HCT116 (cell line): ENCODE measurements around the gene GALM. TPM values are rescaled to one million over a fixed set of nuclear protein-coding genes. Genes with fewer than 3 reads are reported as not detected.

ENCODE experiments used
- ATAC-seq: fragments of 200-7000 bp; cut with Tn5 transposase; 2 replicates; pipeline ENCODE4 v1.9.1; 2020; ENCODE audit warnings: mild to moderate bottlenecking, moderate library complexity
- BruUV-seq: library from RNA; stranded (reverse); fragments of 400-500 nt; replicated peaks from 2 replicates; lab custom pipeline; 2021; lab: Mats Ljungman, UMichigan
- CTCF ChIA-PET: fragments of 300-600 bp; sonication (Branson Sonifier 250); formaldehyde crosslinking; loops from one replicate; lab custom pipeline; 2021; ENCODE audit warnings: antibody characterized with exemption; lab: Charles Lee
- POLR2A ChIA-PET: fragments of 300-600, 350-600 bp; sonication (Branson Sonifier 250); formaldehyde crosslinking; loops from one replicate; lab custom pipeline; 2021; ENCODE audit warnings: antibody characterized with exemption; lab: Charles Lee
- RAD21 ChIA-PET, 2 experiments: fragments of 300-600 bp; sonication (Branson Sonifier 250); formaldehyde crosslinking; loops; one replicate each; lab custom pipeline; 2023; ENCODE audit warnings: low total read pairs in 2 of 2; ENCODE audit not compliant: uncharacterized antibody in 2 of 2, unreplicated experiment in 2 of 2, low non-redundant PET in 1 of 2; lab: Charles Lee
- DNase-seq: peaks from one replicate; pipeline ENCODE4 v3.0.0-alpha.2; 2010; ENCODE audit warnings: low read depth, low spot score
- H2AFZ ChIP-seq: fragments of 200-600 bp; shearing (Covaris generic), sonication (generic); 2 replicates; pipeline ENCODE4 v1.6.1; 2017; ENCODE audit warnings: low read depth, mixed run types, mixed read lengths, antibody characterized with exemption, low read length; ENCODE audit not compliant: poor library complexity, severe bottlenecking
- H3K27ac ChIP-seq: 2 replicates; pipeline ENCODE4 v1.5.1; 2012; ENCODE audit warnings: low read depth, low read length
- H3K27me3 ChIP-seq: fragments of 200-600 bp; sonication (generic); 2 replicates; pipeline ENCODE4 v1.6.1; 2016; ENCODE audit warnings: mixed run types, low read length, mixed read lengths; ENCODE audit not compliant: insufficient read depth
- H3K36me3 ChIP-seq, 2 experiments: fragments of 200-500 bp in 1 of 2; fragments of 200-600 bp in 1 of 2; sonication (Bioruptor generic) in 1 of 2; sonication (generic) in 1 of 2; 2 replicates each; pipeline versions ENCODE4 v1.5.1 to v1.6.1; 2014 to 2016; ENCODE audit warnings: low read length in 2 of 2, inconsistent platforms in 1 of 2, mixed read lengths in 1 of 2, mixed run types in 1 of 2; ENCODE audit not compliant: insufficient read depth in 2 of 2, control insufficient read depth in 1 of 2
- H3K4me1 ChIP-seq, 2 experiments: fragments of 200-600 bp in 1 of 2; sonication (generic) in 1 of 2; 2 replicates each; pipeline versions ENCODE4 v1.5.1 to v1.6.1; 2012 to 2017; ENCODE audit warnings: low read length in 2 of 2, inconsistent platforms in 1 of 2, mild to moderate bottlenecking in 1 of 2, mixed read lengths in 1 of 2, mixed run types in 1 of 2, moderate library complexity in 1 of 2; ENCODE audit not compliant: insufficient read depth in 2 of 2, control insufficient read depth in 1 of 2
- H3K4me2 ChIP-seq: fragments of 200-600 bp; sonication (generic); 2 replicates; pipeline ENCODE4 v1.6.1; 2017; ENCODE audit warnings: mixed run types, low read length, mixed read lengths
- H3K4me3 ChIP-seq, 2 experiments: fragments of 200-600 bp in 1 of 2; sonication (generic) in 1 of 2; replicated peaks in 1 of 2; 2 replicates each; pipeline ENCODE4 v1.5.1; 2011 to 2016; ENCODE audit warnings: low read length in 2 of 2, control low read depth in 1 of 2, low read depth in 1 of 2, mild to moderate bottlenecking in 1 of 2, mixed read lengths in 1 of 2, mixed run types in 1 of 2
- H3K79me2 ChIP-seq: fragments of 200-600 bp; sonication (generic); 2 replicates; pipeline ENCODE4 v1.6.1; 2017; ENCODE audit warnings: mild to moderate bottlenecking, mixed run types, low read length, moderate library complexity, mixed read lengths; ENCODE audit not compliant: insufficient read depth
- H3K9ac ChIP-seq: fragments of 200-600 bp; sonication (generic); 2 replicates; pipeline ENCODE4 v1.6.1; 2016; ENCODE audit warnings: low read length, mixed read lengths
- H3K9me2 ChIP-seq: fragments of 200-600 bp; sonication (generic), shearing (Covaris generic); 2 replicates; pipeline ENCODE4 v1.6.1; 2017; ENCODE audit warnings: mixed run types, mild to moderate bottlenecking, moderate library complexity; ENCODE audit not compliant: insufficient read depth
- H3K9me3 ChIP-seq, 2 experiments: fragments of 200-500 bp in 1 of 2; fragments of 200-600 bp in 1 of 2; sonication (Bioruptor generic) in 1 of 2; sonication (generic) in 1 of 2; 2 replicates each; pipeline ENCODE4 v1.6.1; 2014 to 2017; ENCODE audit warnings: low read length in 2 of 2, mixed read lengths in 2 of 2, inconsistent platforms in 1 of 2, low read depth in 1 of 2, mild to moderate bottlenecking in 1 of 2, mixed run types in 1 of 2, moderate library complexity in 1 of 2; ENCODE audit not compliant: control insufficient read depth in 1 of 2, insufficient read depth in 1 of 2
- H4K20me1 ChIP-seq: fragments of 200-600 bp; sonication (generic), shearing (Covaris generic); 2 replicates; pipeline ENCODE4 v1.6.1; 2017; ENCODE audit warnings: mixed run types, mild to moderate bottlenecking, moderate library complexity; ENCODE audit not compliant: insufficient read depth
- CEBPB ChIP-seq: IDR thresholded peaks from 2 replicates; pipeline ENCODE4 v1.6.1; 2012; ENCODE audit warnings: low read depth
- EGR1 ChIP-seq: IDR thresholded peaks from 2 replicates; pipeline ENCODE4 v1.6.1; 2012; ENCODE audit warnings: low read depth
- ELF1 ChIP-seq: IDR thresholded peaks from 2 replicates; pipeline ENCODE4 v1.6.1; 2012; ENCODE audit warnings: low read depth, borderline replicate concordance
- EZH2 ChIP-seq: fragments of 200-600 bp; sonication (generic); IDR thresholded peaks from 2 replicates; pipeline ENCODE4 v1.6.1; 2017; ENCODE audit warnings: antibody characterized with exemption, mixed run types
- EZH2phosphoT487 ChIP-seq: fragments of 200-600 bp; IDR thresholded peaks from 2 replicates; pipeline ENCODE4 v1.6.1; 2018; ENCODE audit warnings: antibody characterized with exemption, borderline replicate concordance
- JUND ChIP-seq: IDR thresholded peaks from 2 replicates; pipeline ENCODE4 v1.6.1; 2012
- MAX ChIP-seq: IDR thresholded peaks from 2 replicates; pipeline ENCODE4 v1.6.1; 2012
- RAD21 ChIP-seq: IDR thresholded peaks from 2 replicates; pipeline ENCODE4 v1.6.1; 2012; ENCODE audit warnings: low read depth, mild to moderate bottlenecking
- REST ChIP-seq: IDR thresholded peaks from 2 replicates; pipeline ENCODE4 v1.6.1; 2012; ENCODE audit warnings: low read depth
- SIN3A ChIP-seq: IDR thresholded peaks from 2 replicates; pipeline ENCODE4 v1.6.1; 2012; ENCODE audit warnings: low read depth
- SP1 ChIP-seq: IDR thresholded peaks from 2 replicates; pipeline ENCODE4 v1.6.1; 2012; ENCODE audit warnings: low read depth
- TCF7L2 ChIP-seq: IDR thresholded peaks from 2 replicates; pipeline ENCODE4 v1.7.0; 2011; ENCODE audit warnings: borderline replicate concordance, inconsistent platforms; ENCODE audit not compliant: insufficient read depth, insufficient read length; ENCODE audit errors: extremely low read depth
- YY1 ChIP-seq: IDR thresholded peaks from 2 replicates; pipeline ENCODE4 v1.6.1; 2011; ENCODE audit warnings: low read length, low read depth, moderate library complexity, mild to moderate bottlenecking; ENCODE audit not compliant: insufficient replicate concordance; ENCODE audit errors: extremely low read depth
- intact Hi-C: fragments of 100-400 bp; cut with micrococcal nuclease; formaldehyde crosslinking; loops from 2 replicates; pipeline ENCODE4 v1.10.0; 2022
- total RNA-seq: library from RNA; stranded (reverse); gene quantifications from one replicate; pipeline ENCODE4 v1.2.1, GENCODE V29; 2021; ENCODE audit not compliant: unreplicated experiment

GALM gene
- total RNA-seq, 1 experiment from 2014 or later: 10.2 TPM

- H3K4me3 ChIP-seq: no peak overlapping the region
- H3K4me1 ChIP-seq: no peaks in the 10 kb centered on the region
- POLR2A ChIA-PET: no interaction called here
- no peaks in the 10 kb centered on the region for H4K20me1 ChIP-seq
- H3K9ac ChIP-seq: no peak overlapping the region
- CTCF ChIA-PET: no interaction called here
- no TSS peak for BruUV-seq
- ATAC-seq (no peak), DNase-seq (no peak)
- H3K4me2 ChIP-seq: no peak overlapping the region
- H3K9me3 ChIP-seq: no peaks in the 10 kb centered on the region
- no peaks in the 10 kb centered on the region for H3K27me3 ChIP-seq
- RAD21 ChIA-PET: no interaction called here
- TF ChIP-seq EZH2 (no peak), ELF1 (no peak), EGR1 (no peak), EZH2phosphoT487 (no peak), CEBPB (no peak), RAD21 (no peak), TCF7L2 (no peak), REST (no peak), SP1 (no peak), YY1 (no peak), SIN3A (no peak), JUND (no peak), MAX (no peak)
- H3K9me2 ChIP-seq: no peaks in the 10 kb centered on the region
- no peaks in the 10 kb centered on the region for H3K36me3 ChIP-seq
- no peaks in the 10 kb centered on the region for H3K79me2 ChIP-seq
- H3K27ac ChIP-seq: no peak overlapping the region
- intact Hi-C loops: no loop called here
- no peak overlapping the region for H2AFZ ChIP-seq
Observed at GRCh38 chr2:38619458-38620164, 46.3 kb upstream of the GALM start.
